HepG2 (cell line): ENCODE results near the gene SLC45A1. TPM values are rescaled to one million over a fixed set of nuclear protein-coding genes. Genes with fewer than 3 reads are reported as not detected.

ENCODE experiments used
- ATAC-seq: fragments of 200-7000 bp; cut with Tn5 transposase; 3 replicates; pipeline ENCODE4 v1.9.1; 2020; ENCODE audit warnings: mild to moderate bottlenecking, moderate library complexity
- BruUV-seq: library from RNA; stranded (reverse); fragments of 400-500 nt; replicated peaks from 2 replicates; lab custom pipeline; 2021; lab: Mats Ljungman, UMichigan
- CTCF ChIA-PET: fragments of 300-600 bp; formaldehyde crosslinking; extraction: SDS; loops from one replicate; lab custom pipeline; 2021; ENCODE audit warnings: low total read pairs, inconsistent platforms, low intra/inter-chr PET ratio; lab: Yijun Ruan, JAX
- POLR2A ChIA-PET: fragments of 350-600 bp; sonication (Branson Sonifier 250); formaldehyde crosslinking; loops from one replicate; lab custom pipeline; 2020; ENCODE audit warnings: antibody characterized with exemption, inconsistent platforms; lab: Yijun Ruan, JAX
- DNase-seq: peaks from one replicate; pipeline ENCODE4 v3.0.0-alpha.2; 2015; ENCODE audit warnings: low spot score
- FAIRE-seq: peaks from 3 replicates; lab custom pipeline; 2011; peaks lifted over from hg19 to GRCh38; lab: Jason Lieb, UNC
- H2AFZ ChIP-seq: one replicate; pipeline ENCODE4 v1.6.1; 2011; ENCODE audit warnings: low read length, inconsistent platforms
- H3K27ac ChIP-seq: fragments of 300-600 bp; 3 replicates; pipeline ENCODE4 v1.8.0; 2011; ENCODE audit warnings: mixed run types, mild to moderate bottlenecking, mixed read lengths, low read length, inconsistent platforms; ENCODE audit not compliant: insufficient read depth; ENCODE audit errors: extremely low read length
- H3K27me3 ChIP-seq, 2 experiments: fragments of 200-600 bp in 1 of 2; 2 replicates in 1 of 2; 3 replicates in 1 of 2; pipeline versions ENCODE4 v1.6.0 to v1.8.0; 2011; ENCODE audit warnings: low read length in 2 of 2, mild to moderate bottlenecking in 2 of 2, moderate library complexity in 2 of 2, inconsistent platforms in 1 of 2; ENCODE audit not compliant: insufficient read depth in 2 of 2, control insufficient read depth in 1 of 2
- H3K36me3 ChIP-seq, 2 experiments: fragments of 200-600 bp in 1 of 2; replicated peaks in 1 of 2; 2 replicates in 1 of 2; 3 replicates in 1 of 2; pipeline versions ENCODE4 v1.5.1 to v1.8.0; 2011; ENCODE audit warnings: low read length in 2 of 2, inconsistent platforms in 1 of 2; ENCODE audit not compliant: insufficient read depth in 2 of 2, control insufficient read depth in 1 of 2
- H3K4me1 ChIP-seq: 2 replicates; pipeline ENCODE4 v1.5.1; 2012; ENCODE audit warnings: low read length, inconsistent platforms; ENCODE audit not compliant: insufficient read depth
- H3K4me2 ChIP-seq: 2 replicates; pipeline ENCODE4 v1.6.0; 2011; ENCODE audit warnings: low read depth, low read length, inconsistent platforms
- H3K4me3 ChIP-seq, 3 experiments: fragments of 200-600 bp in 1 of 3; sonication (generic), shearing (Covaris generic) in 1 of 3; replicated peaks in 1 of 3; 2 replicates each; pipeline ENCODE4 v1.5.1; 2011 to 2016; ENCODE audit warnings: low read length in 3 of 3, inconsistent platforms in 2 of 3, low read depth in 2 of 3, mild to moderate bottlenecking in 2 of 3, control low read depth in 1 of 3, mixed read lengths in 1 of 3; ENCODE audit not compliant: insufficient read depth in 1 of 3
- H3K79me2 ChIP-seq: one replicate; pipeline ENCODE4 v1.6.1; 2011; ENCODE audit warnings: low read length, inconsistent platforms; ENCODE audit not compliant: insufficient read depth
- H3K9ac ChIP-seq: 2 replicates; pipeline ENCODE4 v1.6.0; 2011; ENCODE audit warnings: mild to moderate bottlenecking, low read depth, low read length, inconsistent platforms; ENCODE audit not compliant: insufficient read depth
- H3K9me3 ChIP-seq: 2 replicates; pipeline ENCODE4 v1.5.1; 2012; ENCODE audit warnings: mild to moderate bottlenecking, low read length
- H4K20me1 ChIP-seq: 2 replicates; pipeline ENCODE4 v1.6.0; 2011; ENCODE audit warnings: inconsistent platforms, mild to moderate bottlenecking, low read length, moderate library complexity; ENCODE audit not compliant: insufficient read depth
- AGO2 ChIP-seq: fragments of 200-400 bp; formaldehyde crosslinking; optimal IDR thresholded peaks from 2 replicates; pipeline ENCODE3; 2017; ENCODE audit warnings: mild to moderate bottlenecking, low read depth, low read length, moderate library complexity
- RBM22 ChIP-seq: fragments of 200-400 bp; formaldehyde crosslinking; optimal IDR thresholded peaks from 2 replicates; pipeline ENCODE3; 2017; ENCODE audit warnings: mild to moderate bottlenecking, low read length, moderate library complexity
- SPEN ChIP-seq: sonication (generic); formaldehyde crosslinking; IDR thresholded peaks from 2 replicates; pipeline ENCODE4 v1.5.1; 2020; ENCODE audit warnings: low read depth, mild to moderate bottlenecking, missing genetic modification reagents
- ZC3H13 ChIP-seq: sonication (generic); formaldehyde crosslinking; IDR thresholded peaks from 2 replicates; pipeline ENCODE4 v1.8.1; 2023; ENCODE audit warnings: mild to moderate bottlenecking, missing genetic modification reagents, moderate library complexity
- ZNF235 ChIP-seq: sonication (generic); formaldehyde crosslinking; IDR thresholded peaks from 2 replicates; pipeline ENCODE4 v1.8.1; 2023; ENCODE audit warnings: mild to moderate bottlenecking, missing genetic modification reagents, borderline replicate concordance
- ZNF782 ChIP-seq: sonication (generic); formaldehyde crosslinking; IDR thresholded peaks from 2 replicates; pipeline ENCODE4 v1.4.0; 2020; ENCODE audit warnings: missing genetic modification reagents, mild to moderate bottlenecking, borderline replicate concordance
- WGBS: methylation state at CpG from one replicate; pipeline ENCODE4 v1.1.6; 2017; ENCODE audit warnings: low lambda C conversion rate; 5-methylcytosine and 5-hydroxymethylcytosine counted together
- in situ Hi-C: cut with HindIII; loops from 2 replicates; pipeline ENCODE4 v1.10.0; 2017; ENCODE audit warnings: low pct_unique_long_range_greater_than_20kb; ENCODE audit not compliant: extremely low pct_ligation_motif_present
- intact Hi-C: fragments of 100-400 bp; cut with micrococcal nuclease; formaldehyde crosslinking; loops from one replicate; pipeline ENCODE4 v1.10.0; 2022; ENCODE audit not compliant: unreplicated experiment
- polyA plus RNA-seq, 8 experiments: library from polyadenylated mRNA; depleted of rRNA in 3 of 8; stranded (reverse) in 7 of 8; unstranded in 1 of 8; fragments of >200 nt; fragmentation: Illumina TruSeq in 4 of 8; extraction: Trizol in 4 of 8; gene quantifications; 2 replicates each; pipeline versions ENCODE4 v1.2.1 to v1.2.3, GENCODE V29; 2011 to 2016; ENCODE audit warnings: low read depth in 4 of 8, missing spikeins in 1 of 8, mixed read lengths in 1 of 8; ENCODE audit not compliant: insufficient read depth in 1 of 8
- total RNA-seq, 5 experiments: library from RNA; depleted of rRNA; stranded (reverse); fragments of >200 nt; fragmentation: Illumina TruSeq; extraction: Trizol; gene quantifications; 2 replicates each; pipeline ENCODE4 v1.2.3, GENCODE V29; 2016; ENCODE audit warnings: low read depth in 1 of 5
- TF ChIP-seq, protein P1 (sequence below): sonication (generic); formaldehyde crosslinking; IDR thresholded peaks from 2 replicates; pipeline ENCODE4 v1.8.0; 2022; ENCODE audit warnings: mild to moderate bottlenecking, missing genetic modification reagents, moderate library complexity
- TF ChIP-seq, protein P2 (sequence below): sonication (generic); formaldehyde crosslinking; IDR thresholded peaks from 2 replicates; pipeline ENCODE4 v1.8.1; 2023; ENCODE audit warnings: mild to moderate bottlenecking, inconsistent platforms, moderate library complexity, missing genetic modification reagents, borderline replicate concordance

The SLC45A1 gene
- total and polyA plus RNA-seq, 2 of the 13 experiments (the other 11 are each of a cell fraction or from before 2014, with no cell fraction given) = not detected

DNA sequence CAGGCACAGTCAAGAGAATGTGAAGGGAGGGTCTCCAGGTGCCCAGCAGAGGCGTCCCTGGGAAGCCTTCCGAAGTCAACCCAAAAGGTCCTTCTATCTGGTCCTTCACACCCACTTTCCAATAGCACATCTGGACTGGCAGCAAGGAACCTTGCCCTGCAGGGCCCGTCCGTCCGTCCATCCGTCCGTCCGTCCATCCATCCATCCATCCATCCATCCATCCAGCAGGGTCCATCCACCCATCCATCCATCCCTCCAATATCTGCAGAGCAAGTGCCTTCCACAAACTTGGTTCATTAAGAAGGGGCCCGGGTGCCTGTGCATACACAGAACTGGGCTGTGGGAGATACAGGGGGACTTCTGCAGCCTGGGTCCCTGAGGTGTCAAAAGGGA is 31.6 kb downstream of the SLC45A1 start:
- H3K27ac ChIP-seq = no peak overlapping the region
- no peaks in the 10 kb centered on the region for H3K9me3 ChIP-seq
- FAIRE-seq = no peak
- BruUV-seq = no TSS peak
- H4K20me1 ChIP-seq = peaks cover 6% of the 10 kb centered on the region; the same call in 1 of the 2 replicates
- peaks cover 7 to 12% of the 10 kb centered on the region in 2 experiments; a peak in 4 of 5 replicates for H3K36me3 ChIP-seq
- CTCF ChIA-PET = interaction anchor here (1.1 to 4.4 kb wide), 4 partner anchors 35 to 374 kb away, joined by 4 to 39 read pairs (median 14); no protein-coding TSS in a partner anchor
- intact Hi-C loops (loop anchor here (1.0 to 2.0 kb wide), 2 partner anchors 35 to 374 kb away; no protein-coding TSS in a partner anchor), in situ Hi-C loops (loop anchor here (5.0 kb wide), 1 partner anchor 367 kb away; no protein-coding TSS in a partner anchor)
- peaks cover 28% of the 10 kb centered on the region for H3K4me1 ChIP-seq
- no peak overlapping the region for H3K9ac ChIP-seq
- H3K79me2 ChIP-seq = no peaks in the 10 kb centered on the region
- H3K4me2 ChIP-seq = no peak overlapping the region
- ATAC-seq = no peak
- no peak for TF ChIP-seq ZC3H13 (CRISPR knock-in tag)
- TF ChIP-seq ZNF235 = no peak
- TF ChIP-seq, protein P1, sequence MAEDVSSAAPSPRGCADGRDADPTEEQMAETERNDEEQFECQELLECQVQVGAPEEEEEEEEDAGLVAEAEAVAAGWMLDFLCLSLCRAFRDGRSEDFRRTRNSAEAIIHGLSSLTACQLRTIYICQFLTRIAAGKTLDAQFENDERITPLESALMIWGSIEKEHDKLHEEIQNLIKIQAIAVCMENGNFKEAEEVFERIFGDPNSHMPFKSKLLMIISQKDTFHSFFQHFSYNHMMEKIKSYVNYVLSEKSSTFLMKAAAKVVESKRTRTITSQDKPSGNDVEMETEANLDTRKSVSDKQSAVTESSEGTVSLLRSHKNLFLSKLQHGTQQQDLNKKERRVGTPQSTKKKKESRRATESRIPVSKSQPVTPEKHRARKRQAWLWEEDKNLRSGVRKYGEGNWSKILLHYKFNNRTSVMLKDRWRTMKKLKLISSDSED = no peak
- TF ChIP-seq SPEN (CRISPR knock-in tag) = 0 out of 2 replicates have a peak, but pooled peaks have one; percentile 2
- 67% methylated on average over 9 of the region's 9 CpGs for WGBS
- POLR2A ChIA-PET = no interaction called here
- H3K4me3 ChIP-seq = no peak overlapping the region
- peaks cover 0 to 20% of the 10 kb centered on the region in 2 experiments; a peak in 4 of 5 replicates for H3K27me3 ChIP-seq
- H2AFZ ChIP-seq = no peak overlapping the region
- DNase-seq = no peak

DNA sequence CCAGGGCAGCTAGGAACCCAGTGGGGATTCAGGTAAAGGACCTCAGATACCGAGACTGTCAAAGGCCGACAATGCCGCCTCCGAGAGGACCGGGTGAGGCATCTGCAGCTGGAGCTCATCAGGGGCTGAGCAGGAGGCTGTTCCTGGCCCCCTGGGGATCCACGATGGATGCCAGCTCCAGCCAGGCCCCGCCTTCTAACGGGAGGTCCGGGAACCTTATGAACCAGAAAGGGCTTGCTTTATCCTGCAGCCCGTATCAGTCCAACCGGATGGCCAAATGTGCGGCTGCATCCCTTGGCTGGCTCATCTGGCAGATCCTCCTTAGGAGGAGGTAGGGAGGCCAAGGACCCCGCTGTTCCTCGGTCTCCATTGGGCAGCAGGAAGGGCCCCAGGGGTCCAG is 32.0 kb downstream of the SLC45A1 start:
- CTCF ChIA-PET = interaction anchor here (2.4 to 4.4 kb wide), 3 partner anchors 335 to 375 kb away, joined by 9 to 39 read pairs (median 18); no protein-coding TSS in a partner anchor
- no CpG with 5 or more reads among the region's 14 CpGs for WGBS
- no peak for FAIRE-seq
- intact Hi-C loops (loop anchor here (1.0 to 2.0 kb wide), 2 partner anchors 35 to 375 kb away; no protein-coding TSS in a partner anchor), in situ Hi-C loops (loop anchor here (5.0 kb wide), 1 partner anchor 368 kb away; no protein-coding TSS in a partner anchor)
- no TSS peak for BruUV-seq
- Histone ChIP-seq H3K27ac (no peak overlapping the region), H2AFZ (no peak overlapping the region), H3K79me2 (no peaks in the 10 kb centered on the region), H3K9me3 (no peaks in the 10 kb centered on the region), H3K9ac (no peak overlapping the region), H3K4me2 (no peak overlapping the region), H3K4me1 (peaks cover 28% of the 10 kb centered on the region), H3K36me3 (peaks cover 9 to 14% of the 10 kb centered on the region in 2 experiments), H3K27me3 (peaks cover 0 to 20% of the 10 kb centered on the region in 2 experiments; a peak in 4 of 5 replicates), H3K4me3 (no peak overlapping the region), H4K20me1 (peaks cover 6% of the 10 kb centered on the region; the same call in 1 of the 2 replicates)
- ATAC-seq = no peak
- POLR2A ChIA-PET = interaction anchor here (1.2 kb wide), 1 partner anchor 323 kb away, joined by 4 read pairs; no protein-coding TSS in a partner anchor
- DNase-seq = no peak
- TF ChIP-seq SPEN (CRISPR knock-in tag) (0 out of 2 replicates have a peak, but pooled peaks have one; percentile 2), ZNF782 (CRISPR knock-in tag) (0 out of 2 replicates have a peak, but pooled peaks have one; percentile 24), AGO2 (peak; percentile 74), RBM22 (peak; percentile 88)
- TF ChIP-seq, protein P2, sequence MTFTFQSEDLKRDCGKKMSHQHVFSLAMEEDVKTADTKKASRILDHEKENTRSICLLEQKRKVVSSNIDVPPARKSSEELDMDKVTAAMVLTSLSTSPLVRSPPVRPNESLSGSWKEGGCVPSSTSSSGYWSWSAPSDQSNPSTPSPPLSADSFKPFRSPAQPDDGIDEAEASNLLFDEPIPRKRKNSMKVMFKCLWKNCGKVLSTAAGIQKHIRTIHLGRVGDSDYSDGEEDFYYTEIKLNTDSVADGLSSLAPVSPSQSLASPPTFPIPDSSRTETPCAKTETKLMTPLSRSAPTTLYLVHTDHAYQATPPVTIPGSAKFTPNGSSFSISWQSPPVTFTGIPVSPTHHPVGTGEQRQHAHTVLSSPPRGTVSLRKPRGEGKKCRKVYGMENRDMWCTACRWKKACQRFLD (CRISPR knock-in tag) = no peak
